GM19099 (cell line): Measurements from ENCODE around the gene PER1.

Experiments
- POLR2A ChIP-seq: IDR thresholded peaks from 3 replicates; pipeline ENCODE4 v1.6.1; 2011; ENCODE audit warnings: low read depth; ENCODE audit not compliant: insufficient read length; ENCODE audit errors: extremely low read depth

PER1 gene

DNA sequence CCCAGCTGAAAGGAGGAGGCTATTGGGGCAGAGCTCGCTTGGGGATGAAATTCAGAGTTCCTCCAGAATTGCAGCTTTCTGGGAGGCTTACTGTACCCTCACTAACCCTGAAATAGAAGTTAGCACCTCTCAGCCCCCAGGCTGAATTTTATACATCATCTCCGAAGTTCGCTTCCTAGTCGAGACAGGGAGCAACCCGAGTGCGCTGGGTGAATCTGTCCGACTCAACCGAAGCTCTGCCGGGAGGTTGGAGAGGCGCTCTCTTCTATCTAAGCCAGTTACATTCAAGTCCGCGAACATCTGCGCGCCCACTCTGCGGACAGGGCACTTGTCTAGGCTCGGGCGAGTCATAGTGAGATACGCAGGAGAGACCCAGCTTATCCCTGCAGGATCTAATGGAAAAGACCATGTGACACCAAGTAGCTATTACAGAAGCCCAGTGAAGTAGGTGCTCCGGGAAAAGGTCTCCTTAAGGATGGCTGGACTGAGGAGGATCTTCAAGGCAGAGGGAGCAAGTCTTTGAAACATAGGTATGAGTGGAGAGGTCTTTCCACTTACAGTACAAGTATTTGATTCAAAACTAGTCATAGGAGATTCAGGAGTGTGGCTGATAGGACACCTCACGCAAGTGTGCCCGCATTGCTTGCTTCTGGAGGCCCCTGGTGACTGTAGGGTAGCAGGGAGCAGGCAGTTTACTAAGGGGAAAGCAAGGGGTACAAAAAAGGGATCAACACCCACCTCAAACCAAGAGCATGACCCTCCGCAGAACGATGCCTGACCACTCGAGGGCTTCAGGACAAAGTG lies 27.7 kb downstream of the PER1 start:
- no peak for TF ChIP-seq POLR2A

DNA sequence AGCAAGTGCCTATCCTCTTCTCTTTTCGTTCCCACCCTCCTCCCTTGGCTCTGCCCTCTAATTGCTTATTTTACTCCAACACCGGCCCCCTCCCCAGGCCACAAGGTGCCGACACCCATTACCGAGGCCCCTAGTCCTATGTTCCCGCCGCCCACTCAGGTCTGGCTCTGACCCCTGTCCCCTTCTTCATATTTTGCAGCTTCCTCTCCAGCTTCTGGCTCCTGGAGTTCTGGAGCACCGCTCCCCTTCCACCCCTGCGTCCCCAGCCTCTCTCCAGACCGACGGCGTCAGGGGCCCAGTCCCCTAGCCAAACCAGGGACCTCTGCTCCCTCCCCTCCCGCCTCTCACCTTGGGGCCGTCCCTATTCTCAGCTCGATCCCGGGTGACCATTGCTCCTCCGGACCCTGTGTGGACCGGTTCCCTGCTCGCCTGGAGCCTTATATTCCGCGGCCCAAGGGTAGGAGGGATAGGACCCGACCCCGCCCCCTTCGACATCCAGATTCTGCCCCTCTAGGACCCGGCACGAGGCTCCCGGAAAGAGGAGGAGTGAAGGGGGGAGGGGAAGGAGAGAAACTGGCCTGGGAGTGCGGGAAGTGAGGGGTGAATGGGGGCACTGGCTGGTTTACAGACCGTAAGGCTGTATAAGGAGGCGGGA lies 28.4 kb downstream of the PER1 start, which contains the start of gene HES7:
TSS of gene HES7 (minus strand) at position 412 of the 655 bp plus-strand sequence. CDS start at position 390, 22 bp downstream.
- TF ChIP-seq POLR2A = no peak

DNA sequence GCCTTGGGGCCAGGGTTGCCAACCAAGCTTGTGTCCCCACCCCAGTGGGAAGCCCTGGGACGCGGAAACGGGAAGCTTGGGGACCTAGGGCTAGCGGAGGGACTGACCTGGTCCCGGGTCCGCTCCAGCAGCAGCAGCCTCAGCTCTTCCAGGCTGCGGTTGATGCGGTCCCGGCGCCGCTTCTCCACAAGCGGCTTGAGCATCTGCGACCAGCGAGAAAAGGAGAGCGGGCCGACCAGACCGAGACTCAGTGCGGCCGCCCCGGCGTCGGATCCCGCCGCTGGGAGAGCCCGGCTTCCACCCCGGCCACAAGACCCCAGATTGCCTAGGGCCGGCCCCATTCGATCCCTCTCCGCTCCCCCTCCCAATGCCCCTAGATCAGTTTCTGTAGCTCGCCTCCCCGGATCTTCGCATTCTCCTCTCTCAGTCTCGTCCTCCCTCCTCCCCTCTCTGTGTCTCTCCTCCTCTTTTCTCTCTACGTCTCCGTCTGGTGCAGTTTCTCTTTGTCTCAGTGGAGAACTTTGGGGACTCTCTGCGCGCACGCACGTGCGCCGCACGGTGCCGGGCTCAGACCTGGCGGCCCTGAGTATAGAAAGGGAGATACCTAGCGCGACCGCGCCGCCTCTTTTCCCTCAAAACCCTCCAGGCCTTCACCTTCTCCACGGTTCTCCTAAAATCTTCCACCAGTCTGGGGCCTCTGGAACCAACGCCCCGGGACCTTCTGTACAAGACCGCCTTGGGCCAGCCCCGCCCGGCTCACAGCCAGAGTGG lies 29.1 kb downstream of the PER1 start:
- no peak for TF ChIP-seq POLR2A

DNA sequence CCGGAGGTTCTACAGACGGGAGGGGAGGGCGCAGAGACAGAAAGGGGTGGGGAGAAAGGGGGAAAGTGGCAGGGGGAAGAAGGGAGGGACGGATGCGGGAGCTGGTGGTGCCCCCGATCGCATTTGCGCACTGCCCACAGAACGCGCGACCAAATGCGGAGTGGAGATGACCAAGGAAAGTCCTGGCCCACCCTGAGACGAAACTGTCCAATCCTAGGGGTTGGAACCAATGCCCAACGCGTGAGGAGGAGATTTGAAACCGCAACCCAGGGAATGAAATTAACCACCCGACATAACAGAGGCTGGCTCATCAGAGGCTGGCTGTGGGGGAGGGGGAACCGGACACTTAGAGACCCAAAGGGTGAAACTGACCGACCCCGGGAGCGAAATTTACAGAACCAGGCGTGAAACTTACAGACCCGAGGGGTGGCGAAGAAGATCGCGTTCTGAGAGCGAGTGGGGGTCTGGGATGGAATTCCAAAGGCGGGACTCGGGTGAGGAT lies 29.7 kb downstream of the PER1 start:
- no peak for TF ChIP-seq POLR2A

DNA sequence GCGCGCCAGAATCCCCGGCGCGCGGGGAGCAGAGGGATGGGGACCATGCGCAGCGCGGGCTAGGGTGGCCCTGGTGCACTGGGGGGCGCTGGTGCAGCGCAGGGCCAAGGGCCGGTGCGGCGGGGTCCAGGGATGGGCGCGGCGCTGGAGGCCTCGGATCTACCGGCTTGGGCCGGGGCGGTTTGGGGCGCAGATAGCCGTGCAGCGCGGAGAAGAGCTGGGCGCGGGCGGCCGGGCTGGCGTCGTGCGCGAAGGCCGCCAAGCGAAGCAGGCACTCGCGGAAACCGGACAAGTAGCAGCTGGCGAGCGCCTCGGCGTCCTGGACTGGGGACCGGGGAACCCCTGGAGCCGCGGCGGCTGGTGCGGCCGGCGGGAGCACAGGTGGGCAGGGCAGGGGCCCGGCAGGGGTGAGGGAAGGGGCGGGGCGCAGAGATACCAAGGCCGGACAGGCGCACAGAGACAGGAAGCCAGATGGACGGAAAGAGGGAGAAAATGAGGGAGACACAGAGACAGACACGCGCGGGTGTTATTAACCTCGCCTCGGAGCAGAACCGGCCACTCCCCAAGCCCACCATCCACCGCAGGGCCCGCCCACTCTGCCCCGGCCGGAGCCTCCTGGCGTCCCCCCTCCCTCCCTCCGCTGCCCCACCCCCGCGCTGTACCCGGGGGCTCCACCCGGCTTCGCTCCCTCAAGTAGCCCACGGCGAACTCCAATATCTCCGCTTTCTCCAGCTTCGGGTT lies 30.4 kb downstream of the PER1 start:
- no peak for TF ChIP-seq POLR2A

DNA sequence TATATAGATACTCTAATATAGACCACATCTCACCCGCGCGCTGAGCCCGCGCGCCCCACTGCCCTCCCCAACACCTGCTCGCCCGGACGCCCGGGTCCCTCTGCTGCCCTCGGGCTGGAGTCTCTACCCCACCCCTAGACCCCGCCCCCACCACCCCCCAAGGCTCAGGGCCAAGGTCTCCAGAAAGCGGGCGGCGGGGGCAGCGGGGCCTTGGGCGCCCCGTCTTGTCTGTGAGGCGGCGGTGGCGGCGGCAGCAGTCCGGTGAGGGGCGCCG lies 30.9 kb downstream of the PER1 start:
- TF ChIP-seq POLR2A = no peak

DNA sequence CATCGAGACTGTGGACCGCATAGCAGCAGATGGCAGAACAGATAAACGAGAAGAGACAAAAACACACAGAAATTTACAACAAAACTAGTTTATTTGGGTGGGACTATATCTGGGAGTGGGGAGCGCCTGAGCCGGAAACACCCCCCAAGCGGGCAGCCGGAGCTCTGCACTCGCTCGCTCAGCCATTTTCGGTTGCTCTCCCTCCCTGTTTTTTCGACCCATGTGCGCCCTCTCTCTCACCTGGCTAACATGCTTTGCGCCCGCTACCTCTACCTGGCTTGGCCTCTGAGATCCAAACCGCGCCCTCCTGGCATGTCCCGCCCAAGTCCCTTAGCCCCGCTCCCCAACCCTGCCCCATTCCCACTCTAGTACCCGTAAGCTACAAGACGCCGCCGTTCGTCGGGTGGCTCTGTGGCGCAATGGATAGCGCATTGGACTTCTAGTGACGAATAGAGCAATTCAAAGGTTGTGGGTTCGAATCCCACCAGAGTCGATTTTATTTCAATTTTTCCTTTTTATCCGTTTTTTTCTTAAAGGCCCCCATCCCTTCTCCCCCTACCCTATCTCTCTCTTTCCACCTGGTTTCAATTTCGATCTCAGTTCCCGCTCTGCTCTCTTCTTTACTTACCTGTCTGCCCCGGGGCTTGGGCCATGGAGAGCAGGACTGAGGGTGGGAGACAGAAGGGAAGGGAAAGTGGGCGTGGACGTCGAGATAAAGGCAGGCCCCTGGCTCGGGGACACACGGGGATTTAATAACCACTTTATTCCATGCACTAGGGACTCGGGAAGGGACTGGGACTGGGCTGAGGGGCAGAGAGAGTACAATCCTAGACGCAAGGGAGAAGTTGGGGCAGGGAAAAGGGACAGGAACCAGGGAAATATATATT lies 31.4 kb downstream of the PER1 start:
- TF ChIP-seq POLR2A = no peak

DNA sequence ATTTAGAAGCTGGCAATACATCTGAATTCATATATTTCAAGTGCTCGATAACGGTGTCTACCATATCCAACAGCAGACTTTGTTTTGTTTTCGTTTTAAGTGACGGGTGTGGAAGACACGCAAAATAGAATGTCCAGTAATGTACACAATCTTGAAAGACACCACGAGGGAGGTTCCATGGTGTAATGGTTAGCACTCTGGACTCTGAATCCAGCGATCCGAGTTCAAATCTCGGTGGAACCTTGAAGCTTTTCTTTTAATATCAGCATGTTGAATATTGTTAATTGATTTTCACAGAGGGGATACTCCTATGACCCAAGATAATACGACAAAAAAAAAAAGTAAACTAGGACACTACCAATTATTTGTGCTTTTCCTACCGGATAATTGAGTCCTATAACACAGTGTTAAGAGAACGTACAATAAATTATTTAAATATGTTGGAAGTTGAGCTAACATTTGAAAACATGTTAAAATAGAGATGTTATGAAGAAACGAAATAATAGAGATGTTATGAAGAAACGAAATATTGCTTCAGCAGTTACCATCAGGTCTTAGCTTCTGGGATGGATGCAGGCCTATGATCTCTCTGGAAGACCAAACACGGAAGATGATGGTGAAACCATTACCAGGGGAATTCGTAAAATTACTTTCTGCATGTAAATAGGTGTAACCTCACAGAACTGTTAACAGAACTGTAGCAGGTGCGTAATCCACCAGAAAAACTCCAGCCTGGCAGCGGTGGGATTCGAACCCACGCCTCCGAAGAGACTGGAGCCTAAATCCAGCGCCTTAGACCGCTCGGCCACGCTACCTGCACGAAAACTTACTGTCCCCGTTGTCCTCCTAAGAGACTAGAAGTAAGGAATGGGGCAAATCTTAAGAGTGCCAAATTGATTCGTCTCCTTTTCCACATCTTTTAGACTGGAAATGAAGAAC lies 32.4 kb downstream of the PER1 start:
- no peak for TF ChIP-seq POLR2A

DNA sequence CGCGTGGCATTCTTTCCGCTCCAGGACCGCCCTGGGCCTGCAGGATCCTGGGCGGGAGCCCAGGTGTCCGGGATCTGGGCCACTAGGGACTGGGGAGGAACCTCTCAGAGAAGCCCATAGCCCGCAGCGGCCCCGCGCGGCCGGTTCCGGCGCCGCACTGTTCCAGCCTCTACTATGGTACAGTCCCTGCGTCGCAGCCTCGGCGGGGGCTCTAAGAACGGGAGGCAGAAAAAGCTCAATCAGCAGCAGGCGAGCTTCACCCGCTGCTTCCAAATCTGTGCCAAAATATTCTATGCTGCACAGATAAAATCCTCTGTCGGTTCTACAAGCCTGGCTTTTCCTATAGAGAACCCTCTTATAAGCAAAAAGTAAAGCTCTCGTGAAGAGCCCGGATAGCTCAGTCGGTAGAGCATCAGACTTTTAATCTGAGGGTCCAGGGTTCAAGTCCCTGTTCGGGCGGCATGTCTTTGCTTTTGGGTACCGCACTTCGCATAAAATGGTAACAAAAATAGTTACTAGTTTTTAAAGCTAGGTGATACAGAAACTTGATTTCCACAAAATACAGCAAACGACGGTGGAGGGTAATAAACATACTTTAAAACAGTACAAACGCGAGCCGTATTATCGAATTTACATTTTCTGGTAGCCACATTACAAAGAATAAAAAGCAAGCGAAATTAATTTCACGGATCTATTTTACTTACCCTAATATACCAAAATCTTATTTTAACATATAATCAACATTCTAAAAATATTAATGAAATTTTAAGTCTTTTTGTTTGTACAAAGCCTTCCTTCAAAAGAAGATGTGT lies 33.2 kb downstream of the PER1 start:
- no peak for TF ChIP-seq POLR2A

DNA sequence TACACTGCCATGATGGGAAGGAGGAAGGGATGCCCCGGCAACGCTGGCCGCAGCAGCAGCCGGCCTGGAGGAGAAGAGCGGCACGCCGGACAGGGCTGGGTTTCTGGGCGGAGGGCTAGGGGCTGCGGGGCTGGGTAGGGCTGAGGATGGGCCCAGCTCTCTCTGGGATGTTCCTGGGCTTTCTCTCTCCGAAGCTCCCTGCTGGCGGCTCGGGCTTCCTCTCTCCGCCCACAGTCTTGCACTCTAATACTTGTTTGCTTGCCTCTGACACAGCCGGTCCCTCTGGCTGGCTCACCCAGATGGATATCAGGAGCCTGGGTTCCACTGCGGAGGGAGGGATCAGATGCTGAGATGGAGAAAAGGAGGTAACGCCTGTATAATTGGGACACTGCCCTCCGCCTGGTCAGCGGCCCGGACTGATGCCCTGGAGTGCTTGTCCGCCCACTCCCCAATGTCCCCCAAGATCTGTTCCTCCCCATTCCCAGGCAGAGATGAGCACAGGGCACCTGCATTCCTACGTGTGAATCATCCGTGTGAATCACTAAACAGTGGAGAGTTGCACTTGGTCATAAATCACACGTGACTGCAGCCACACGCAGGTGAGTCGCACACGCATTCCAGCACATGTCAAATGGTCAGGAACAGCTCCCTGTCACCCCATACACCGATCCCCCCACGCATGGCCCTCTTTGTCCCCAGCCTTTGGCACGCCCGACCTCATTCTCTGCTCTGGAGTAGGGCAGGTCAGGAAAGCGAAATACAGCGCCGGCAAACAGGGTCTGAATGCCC lies 34.0 kb downstream of the PER1 start, which contains the start of gene ALOXE3:
TSS of gene ALOXE3 (minus strand) at position 535 of the 789 bp plus-strand sequence. CDS start at position 11, 524 bp downstream.
- no peak for TF ChIP-seq POLR2A

DNA sequence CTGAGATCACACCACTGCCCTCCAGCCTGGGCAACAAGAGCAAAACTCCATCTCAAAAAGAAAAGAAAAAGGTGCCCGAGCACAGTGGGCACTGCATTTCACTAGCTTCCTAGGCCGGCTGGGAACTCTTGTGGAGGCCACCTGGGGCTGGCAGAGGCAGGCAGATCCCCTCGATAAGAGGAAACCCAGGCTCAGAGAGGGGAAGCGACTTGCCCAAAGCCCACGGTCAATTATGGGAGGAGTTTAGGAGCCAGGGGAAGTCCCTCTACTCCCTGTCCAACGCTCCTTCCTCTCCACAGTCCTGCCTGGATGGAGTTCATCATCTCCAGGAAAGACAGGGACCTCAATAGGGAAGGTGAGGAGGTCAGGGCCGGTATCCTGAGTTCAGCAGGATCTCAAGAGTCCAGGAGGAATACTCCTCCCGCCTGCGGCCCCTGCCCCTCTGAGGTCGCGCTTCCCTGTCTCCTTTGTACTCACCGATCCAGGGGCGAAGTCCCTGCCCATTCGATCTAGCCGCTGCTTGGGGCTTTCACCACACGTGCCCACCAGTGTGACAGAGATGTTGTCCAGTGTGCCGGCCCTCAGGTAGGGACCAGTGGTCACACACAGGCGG lies 34.7 kb downstream of the PER1 start:
- no peak for TF ChIP-seq POLR2A
